NCI-H460 (cell line): ENCODE measurements around the gene FZR1. TPM values are rescaled to one million over a fixed set of nuclear protein-coding genes. Genes with fewer than 3 reads are reported as not detected.
"Not testable (repeated sequence)": the region's sequence is repeated elsewhere in the genome, so short reads cannot be mapped to it uniquely, and the experiment has no call there.

ENCODE experiments used
- DNase-seq: peaks from one replicate; pipeline ENCODE4 v3.0.0-alpha.2; 2016; ENCODE audit warnings: low read depth; ENCODE audit errors: extremely low read depth
- total RNA-seq: library from RNA; depleted of rRNA; stranded (reverse); fragments of >200 nt; shearing (Covaris generic); gene quantifications from 2 replicates; pipeline ENCODE4 v1.2.3, GENCODE V29; 2014

Gene FZR1
- total RNA-seq, 1 experiment from 2014 or later, result 17.6 TPM

- no peak for DNase-seq
These were observed 12.1 kb upstream of the FZR1 start for GRCh38 chr19:3494051-3494450.

- no peak for DNase-seq
These were observed 11.6 kb upstream of the FZR1 start for GRCh38 chr19:3494559-3494958.

GRCh38 chr19:3496392-3497273 lies 9.5 kb upstream of the FZR1 start:
- DNase-seq, result no peak

GRCh38 chr19:3497757-3498520 lies 8.2 kb upstream of the FZR1 start:
- no peak for DNase-seq

- no peak for DNase-seq
These were observed 6.2 kb upstream of the FZR1 start for GRCh38 chr19:3499738-3500428.

- DNase-seq, result peak; percentile 93
These were observed 5.5 kb upstream of the FZR1 start, which contains the start of gene DOHH for GRCh38 chr19:3500429-3501101. Gene DOHH, minus strand, starts transcription at chr19:3500674. Its CDS starts 3,860 bp downstream, at chr19:3496814.

GRCh38 chr19:3501780-3502179 lies 4.3 kb upstream of the FZR1 start:
- no peak for DNase-seq

- no peak for DNase-seq
These were observed 3.0 kb upstream of the FZR1 start for GRCh38 chr19:3503036-3503572.

- DNase-seq, result no peak
These were observed 1.4 kb upstream of the FZR1 start for GRCh38 chr19:3504735-3505134.

GRCh38 chr19:3506384-3507340 lies 551 bp downstream of the FZR1 start:
- no peak for DNase-seq

GRCh38 chr19:3507371-3508120 lies 1.4 kb downstream of the FZR1 start:
- DNase-seq, result no peak

- DNase-seq, result not testable (repeated sequence)
These were observed 2.1 kb downstream of the FZR1 start for GRCh38 chr19:3508121-3508661.

GRCh38 chr19:3508771-3509535 lies 2.8 kb downstream of the FZR1 start:
- DNase-seq, result no peak

- DNase-seq, result no peak
These were observed 3.5 kb downstream of the FZR1 start for GRCh38 chr19:3509566-3509989.

- DNase-seq, result no peak
These were observed 4.6 kb downstream of the FZR1 start for GRCh38 chr19:3510727-3511126.

GRCh38 chr19:3511506-3512251 lies 5.6 kb downstream of the FZR1 start:
- no peak for DNase-seq
